ENCODE results near the gene MSH4.
"Not testable (repeated sequence)": the region's sequence is repeated elsewhere in the genome, so short reads cannot be mapped to it uniquely, and the experiment has no call there.

Gene MSH4

DNA sequence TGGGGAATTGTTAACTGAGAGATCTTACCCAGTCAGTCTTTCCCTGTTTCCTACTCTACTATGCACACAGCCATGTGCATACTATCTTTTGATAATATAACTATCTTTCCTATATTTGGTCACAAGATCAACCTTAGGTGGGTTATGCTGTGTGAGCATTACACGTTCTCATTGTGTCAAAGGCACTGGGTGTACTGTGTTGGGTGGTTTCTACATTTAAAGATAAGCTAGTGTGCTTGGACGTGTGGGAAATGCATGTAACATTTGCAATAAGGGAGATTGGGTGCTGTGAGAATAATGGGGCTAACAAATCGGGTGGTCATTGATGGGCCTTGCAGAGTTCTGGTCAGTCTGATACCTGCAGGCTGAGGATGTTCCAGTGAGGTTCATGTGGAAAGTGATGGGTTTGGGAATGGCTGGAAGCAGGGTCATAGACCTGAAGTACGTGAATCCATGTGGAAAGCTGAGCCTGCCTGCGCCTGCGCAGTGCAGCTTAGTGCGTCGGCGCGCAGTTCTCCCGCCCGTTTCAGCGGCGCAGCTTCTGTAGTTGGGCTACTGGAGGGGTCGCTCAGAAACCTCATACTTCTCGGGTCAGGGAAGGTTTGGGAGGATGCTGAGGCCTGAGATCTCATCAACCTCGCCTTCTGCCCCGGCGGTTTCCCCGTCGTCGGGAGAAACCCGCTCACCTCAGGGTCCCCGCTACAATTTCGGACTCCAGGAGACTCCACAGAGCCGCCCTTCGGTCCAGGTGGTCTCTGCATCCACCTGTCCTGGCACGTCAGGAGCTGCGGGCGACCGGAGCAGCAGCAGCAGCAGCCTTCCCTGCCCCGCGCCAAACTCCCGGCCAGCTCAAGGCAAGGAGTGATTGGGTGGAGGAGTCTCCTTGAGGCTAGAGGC is at the start of gene MSH4:
MSH4 (plus strand) TSS at position 507 of the 897 bp plus-strand sequence; CDS start at position 611, 104 bp downstream.
- no peak for DNase-seq (ENCODE audit: low spot score)

DNA sequence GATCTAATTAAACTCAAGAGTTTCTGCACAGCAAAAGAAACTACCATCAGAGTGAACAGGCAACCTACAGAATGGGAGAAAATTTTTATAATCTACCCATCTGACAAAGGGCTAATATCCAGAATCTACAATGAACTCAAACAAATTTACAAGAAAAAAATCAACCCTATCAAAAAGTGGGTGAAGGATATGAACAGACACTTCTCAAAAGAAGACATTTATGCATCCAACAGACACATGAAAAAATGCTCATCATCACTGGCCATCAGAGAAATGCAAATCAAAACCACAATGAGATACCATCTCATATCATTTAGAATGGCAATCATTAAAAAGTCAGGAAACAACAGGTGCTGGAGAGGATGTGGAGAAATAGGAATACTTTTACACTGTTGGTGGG is 39.5 kb upstream of the MSH4 start:
- DNase-seq (ENCODE audit: low spot score), result not testable (repeated sequence)

DNA sequence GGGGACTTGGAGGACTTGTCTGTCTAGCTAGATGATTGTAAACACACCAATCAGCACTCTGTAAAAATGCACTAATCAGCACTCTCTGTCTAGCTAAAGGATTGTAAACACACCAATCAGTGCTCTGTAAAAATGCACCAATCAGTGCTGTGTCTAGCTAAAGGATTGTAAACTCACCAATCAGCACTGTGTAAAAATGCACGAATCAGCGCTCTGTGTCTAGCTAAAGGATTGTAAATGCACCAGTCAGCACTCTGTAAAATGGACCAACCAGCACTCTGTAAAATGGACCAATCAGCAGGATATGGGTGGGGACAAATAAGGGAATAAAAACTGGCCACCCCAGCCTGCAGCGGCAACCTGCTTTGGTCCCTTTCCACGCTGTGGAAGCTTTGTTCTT is 38.1 kb upstream of the MSH4 start:
- DNase-seq (ENCODE audit: low spot score), result not testable (repeated sequence)

DNA sequence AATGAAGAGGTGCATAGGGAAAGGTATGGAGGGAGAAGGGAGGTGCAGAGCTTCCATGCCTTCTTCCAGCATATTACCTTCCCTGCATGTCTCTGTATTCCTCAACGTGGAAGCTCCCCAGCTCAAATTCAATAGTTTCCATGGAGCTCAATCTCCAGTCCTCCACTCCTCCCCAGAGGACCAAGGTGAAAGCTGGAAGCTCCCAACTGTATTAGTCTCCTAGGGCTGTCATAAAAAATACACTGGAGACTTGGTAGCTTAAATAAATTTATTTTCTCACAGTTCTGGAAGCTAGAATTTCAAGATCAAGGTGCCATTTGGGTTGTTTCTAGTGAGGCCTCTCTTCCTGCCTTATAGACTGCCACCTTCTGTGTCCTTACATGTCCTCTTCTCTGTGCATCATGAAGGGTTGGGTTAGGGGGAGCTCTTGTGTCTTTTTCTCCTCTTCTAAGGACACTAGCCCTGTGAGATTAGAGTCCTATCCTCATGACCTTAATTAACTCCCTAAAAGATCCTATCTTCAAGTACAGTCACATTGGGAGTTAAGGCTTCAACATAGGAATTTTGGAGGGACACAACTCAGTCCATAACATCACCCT is 32.5 kb upstream of the MSH4 start:
- no peak for DNase-seq (ENCODE audit: low spot score)

DNA sequence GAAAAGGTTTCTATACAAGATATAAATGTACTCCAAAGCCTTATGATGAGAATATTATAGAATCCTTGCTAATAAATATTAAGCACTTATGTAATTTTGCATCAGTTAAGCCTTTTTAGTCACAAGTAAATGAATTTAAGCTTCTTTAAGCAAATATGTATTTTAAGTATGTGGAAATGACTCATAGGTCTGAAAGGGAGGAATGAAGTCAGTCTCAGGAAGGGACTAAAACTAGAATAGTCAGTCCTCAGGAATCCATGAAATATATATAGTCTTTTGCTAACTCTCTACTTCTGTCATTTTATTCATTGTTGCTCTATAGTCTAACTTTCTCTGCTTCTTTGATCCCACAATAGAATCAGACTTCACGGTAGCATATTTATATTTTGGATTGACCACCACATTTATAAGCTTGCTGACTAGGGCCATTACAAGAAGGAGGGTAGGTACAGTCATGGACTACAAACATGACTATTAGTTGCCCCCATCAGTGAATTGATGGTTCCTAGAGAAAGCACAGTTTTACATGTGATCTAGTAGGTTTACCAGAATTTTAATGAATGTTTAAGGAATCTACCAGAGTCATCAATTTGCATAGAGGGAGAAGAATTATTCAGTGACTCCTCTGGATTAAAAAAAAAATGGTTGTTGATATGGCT is 30.9 kb upstream of the MSH4 start:
- peak; percentile 86 for DNase-seq (ENCODE audit: low spot score)

DNA sequence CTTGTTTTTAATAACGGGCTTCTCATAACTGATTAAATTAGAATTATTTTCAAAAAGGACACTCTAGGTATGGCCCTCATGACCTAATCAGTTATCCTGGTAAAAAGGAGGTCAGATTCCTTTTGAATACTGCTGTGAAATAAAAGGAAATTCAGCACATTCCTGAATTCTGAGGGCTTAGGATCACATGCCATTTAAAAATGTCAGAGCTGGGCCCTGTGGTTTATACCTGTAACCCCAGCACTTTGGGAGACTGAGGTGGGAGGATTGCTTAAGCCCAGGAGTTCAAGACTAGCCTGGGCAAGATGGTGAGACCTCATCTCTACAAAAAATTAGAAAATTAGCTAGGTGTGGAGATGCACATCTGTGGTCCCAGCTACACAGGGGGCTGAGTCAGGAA is 28.7 kb upstream of the MSH4 start:
- no peak for DNase-seq (ENCODE audit: low spot score)

DNA sequence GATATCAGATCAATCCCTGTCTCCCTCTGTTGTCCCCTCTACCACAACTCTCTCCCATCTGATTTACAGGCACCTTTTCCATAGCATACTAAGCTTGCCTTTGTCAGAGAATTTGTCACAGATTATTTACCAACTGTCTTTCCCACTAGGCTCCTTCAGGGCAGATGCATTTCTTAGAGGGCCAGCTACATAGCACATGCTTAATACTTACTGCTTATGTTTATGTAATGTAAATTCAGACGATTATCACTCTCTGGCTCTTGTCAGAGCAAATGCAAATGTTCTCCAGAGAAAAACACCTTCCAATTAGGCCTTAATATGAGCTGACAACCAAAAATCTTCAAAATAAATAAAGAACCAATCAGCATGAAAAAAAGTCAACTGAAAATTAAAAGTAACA is 25.9 kb upstream of the MSH4 start:
- DNase-seq (ENCODE audit: low spot score), result no peak

DNA sequence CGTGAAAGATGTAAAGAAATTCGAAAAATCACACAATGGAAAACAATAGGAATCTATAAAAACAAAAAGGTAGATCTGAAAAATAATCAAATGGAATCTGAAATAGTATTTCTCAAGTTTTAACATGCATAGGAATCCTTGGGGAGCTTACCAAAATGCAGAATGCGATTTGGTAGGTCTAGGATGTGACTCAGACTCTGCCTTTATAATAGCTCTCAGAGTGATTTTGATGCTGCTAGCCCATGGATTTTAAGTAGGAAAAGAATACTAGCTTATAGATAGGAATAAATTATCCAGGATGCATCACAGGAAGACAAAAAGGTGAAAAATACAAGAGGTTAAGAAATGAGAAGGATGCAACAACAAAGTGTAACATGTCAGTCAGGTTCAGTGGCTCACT is 24.7 kb upstream of the MSH4 start:
- DNase-seq (ENCODE audit: low spot score), result no peak

DNA sequence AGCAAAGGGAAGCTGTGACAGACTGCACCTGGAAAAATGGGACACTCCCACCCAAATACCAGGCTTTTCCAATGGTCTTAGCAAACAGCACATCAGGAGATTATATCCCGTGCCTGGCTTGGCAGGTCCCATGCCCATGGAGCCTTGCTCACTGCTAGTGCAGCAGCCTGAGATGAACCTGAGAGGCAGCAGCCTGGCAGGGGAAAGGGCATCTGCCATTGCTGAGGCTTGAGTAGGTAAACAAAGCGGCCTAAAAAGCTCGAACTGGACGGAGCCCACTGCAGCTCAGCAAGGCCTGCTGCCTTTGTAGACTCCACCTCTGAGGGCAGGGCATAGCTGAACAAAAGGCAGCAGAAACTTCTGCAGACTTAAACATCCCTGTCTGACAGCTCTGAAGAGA is 18.9 kb upstream of the MSH4 start:
- not testable (repeated sequence) for DNase-seq (ENCODE audit: low spot score)

DNA sequence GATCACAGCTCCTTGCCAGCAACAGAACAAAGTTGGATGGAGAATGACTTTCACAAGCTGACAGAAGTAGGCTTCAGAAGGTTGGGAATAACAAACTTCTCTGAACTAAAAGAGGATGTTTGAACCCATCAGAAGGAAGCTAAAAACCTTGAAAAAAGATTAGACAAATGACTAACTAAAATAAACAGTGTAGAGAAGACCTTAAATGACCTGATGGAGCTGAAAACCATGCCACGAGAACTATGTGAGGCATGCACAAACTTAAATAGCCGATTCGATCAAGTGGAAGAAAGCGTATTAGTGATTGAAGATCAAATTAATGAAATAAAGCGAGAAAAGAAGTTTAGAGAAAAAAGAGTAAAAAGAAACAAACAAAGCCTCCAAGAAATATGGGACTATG is 18.0 kb upstream of the MSH4 start:
- not testable (repeated sequence) for DNase-seq (ENCODE audit: low spot score)

DNA sequence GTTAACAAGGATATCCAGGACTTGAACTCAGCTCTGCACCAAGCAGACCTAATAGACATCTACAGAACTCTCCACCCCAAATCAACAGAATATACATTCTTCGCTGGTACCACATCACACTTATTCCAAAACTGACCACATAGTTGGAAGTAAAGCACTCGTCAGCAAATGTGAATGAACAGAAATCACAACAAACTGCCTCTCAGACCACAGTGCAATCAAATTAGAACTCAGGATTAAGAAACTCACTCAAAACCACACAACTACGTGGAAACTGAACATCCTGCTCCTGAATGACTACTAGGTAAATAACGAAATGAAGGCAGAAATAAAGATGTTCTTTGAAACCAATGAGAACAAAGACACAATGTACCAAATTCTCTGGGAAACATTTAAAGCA is 16.5 kb upstream of the MSH4 start:
- not testable (repeated sequence) for DNase-seq (ENCODE audit: low spot score)

DNA sequence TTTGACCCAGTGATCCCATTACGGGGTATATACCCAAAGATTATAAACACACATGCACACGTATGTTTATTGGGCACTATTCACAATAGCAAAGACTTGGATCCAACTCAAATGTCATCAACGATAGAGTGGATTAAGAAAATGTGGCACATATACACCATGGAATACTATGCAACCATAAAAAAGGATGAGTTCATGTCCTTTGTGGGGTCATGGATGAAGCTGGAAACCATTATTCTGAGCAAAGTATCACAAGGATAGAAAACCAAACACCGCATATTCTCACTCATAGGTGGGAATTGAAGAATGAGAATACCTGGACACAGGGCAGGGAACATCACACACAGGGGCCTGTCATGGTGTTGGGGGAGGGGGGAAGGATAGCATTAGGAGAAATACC is 12.8 kb upstream of the MSH4 start:
- DNase-seq (ENCODE audit: low spot score), result not testable (repeated sequence)

DNA sequence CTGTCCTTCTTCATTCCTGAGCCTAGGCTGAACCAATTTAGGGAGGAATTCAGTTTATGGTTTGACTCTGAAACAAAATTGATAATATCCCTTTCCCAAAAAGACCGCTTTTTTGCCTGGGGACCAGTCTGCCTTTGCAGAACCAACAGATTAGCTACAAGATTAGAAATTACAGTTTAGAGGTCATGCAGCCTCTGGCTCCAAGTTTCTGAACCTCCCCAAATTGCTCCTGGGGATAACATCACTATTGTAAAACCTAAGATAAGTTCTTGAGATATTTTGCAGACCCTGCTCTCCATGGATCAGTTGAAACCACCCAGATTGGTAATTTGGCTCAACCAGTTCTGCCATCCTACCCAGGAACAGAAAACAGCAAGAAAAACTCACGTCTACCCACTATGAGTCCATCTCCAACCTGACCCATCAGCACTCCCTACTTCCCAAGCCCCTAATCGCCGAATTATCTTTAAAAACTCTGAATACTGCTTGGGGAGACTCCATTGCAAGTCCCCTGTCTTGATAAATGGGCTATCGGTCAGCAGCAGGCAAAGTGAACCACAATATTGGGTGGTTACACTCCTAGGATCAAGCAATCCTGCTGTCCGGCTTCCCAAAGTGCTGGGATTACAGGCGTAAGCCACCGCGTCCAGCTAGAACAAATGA is 11.2 kb upstream of the MSH4 start:
- DNase-seq (ENCODE audit: low spot score), result no peak

DNA sequence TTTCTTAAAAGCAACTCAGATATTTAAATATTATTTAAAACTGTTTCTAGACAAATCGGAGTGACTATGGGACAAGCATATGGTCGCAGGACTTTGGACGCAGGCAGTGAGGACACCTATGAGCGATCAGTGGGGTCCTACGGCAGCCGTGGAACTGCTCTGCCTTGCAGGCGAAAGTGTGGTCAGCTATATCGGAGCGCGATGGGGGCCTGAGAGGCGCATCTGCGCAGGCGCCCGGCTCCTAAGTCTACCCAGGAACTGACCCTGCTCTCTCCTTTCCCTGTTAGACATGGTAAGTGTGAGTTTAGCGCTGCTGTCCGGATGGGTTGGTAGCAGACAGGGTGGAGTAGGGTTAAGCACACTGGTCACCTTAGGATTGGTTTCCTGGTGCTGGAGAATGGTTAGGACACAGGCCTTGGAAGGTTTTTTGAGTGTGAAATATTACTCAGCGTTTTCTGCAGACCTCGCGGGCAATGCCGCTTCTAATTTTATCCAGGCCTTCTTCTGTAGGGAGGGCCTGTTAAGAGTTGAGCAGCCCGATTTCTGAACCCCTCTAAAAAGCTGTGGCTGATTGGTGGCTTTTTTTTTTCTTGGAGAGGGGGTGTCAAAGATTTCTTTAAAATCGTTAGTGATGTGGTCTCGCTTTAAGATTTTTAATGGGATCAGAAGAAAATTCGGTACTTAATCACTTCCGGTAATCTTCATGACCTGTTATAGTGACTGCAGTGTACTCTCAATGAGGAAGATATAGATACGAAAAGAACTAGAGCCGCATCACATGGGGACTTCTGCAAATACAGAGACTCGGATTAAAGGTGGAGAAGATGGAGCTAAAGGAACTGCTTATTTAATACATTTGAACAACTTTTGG is 10.5 kb upstream of the MSH4 start, which contains the start of gene RABGGTB:
RABGGTB (plus strand) TSS at position 274 of the 871 bp plus-strand sequence; CDS start at position 290, 16 bp downstream.
- peak; percentile 98 for DNase-seq (ENCODE audit: low spot score)

DNA sequence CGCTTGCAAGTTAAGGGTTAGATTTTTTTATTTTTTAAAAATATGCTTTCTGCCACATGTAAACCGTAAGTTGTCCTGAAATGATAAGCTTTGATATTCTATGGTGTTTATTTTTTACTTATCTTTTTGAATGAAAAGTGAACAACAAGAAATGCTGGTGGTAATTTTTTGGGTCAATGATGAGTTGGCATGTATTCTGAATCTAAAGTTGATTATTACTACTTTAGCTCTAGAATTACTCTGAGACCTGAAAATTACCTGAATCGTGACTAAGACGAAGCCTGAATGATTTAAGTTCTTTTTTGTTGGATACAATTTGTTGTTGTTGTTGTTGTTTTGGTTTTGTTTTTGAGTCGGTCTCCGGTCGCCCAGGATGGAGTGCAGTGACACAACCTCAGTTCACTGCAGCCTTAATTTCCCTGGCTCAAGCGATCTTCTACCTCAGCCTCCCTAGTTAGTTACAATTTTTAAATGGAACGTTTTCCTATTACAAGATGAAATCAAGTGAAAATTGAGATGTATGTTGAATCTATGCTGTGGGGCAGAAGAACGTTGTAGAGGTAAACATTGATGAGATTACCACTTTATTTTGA is 9.7 kb upstream of the MSH4 start:
- peak; percentile 33 for DNase-seq (ENCODE audit: low spot score)

DNA sequence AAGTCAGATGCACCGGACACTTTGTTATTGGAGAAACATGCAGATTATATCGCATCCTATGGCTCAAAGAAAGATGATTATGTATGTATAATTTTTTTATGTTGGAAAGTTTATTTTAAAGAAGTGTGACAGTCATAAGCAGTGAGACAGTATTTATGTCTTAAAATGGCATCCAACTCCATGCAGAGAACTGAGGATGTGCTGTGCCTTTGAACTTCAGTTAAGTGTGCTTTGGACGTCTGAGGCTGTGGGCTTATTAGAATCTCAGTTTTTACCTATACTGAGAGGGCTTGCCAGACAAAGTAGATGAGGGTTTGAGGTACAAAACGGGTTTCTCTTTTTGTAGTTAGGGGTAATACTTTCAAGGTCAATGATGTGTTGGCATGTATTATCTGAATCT is 9.2 kb upstream of the MSH4 start:
- DNase-seq (ENCODE audit: low spot score), result no peak

DNA sequence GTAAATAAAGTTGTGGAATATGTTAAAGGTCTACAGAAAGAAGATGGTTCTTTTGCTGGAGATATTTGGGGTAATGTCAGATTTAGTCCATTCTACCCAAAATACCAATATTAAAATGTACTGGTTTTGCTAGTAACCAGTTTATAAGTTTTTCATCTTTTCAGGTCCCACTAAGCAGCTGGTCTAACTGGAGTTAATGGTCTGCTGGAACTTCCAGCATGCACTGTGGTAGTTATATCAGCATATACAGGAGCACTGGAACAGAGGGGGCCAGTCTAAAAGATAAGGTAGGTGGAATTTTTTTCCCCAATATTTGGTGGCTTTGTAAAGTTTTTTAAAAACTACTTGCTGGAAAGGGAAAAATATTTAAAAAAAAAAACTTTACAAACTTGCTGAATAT is 6.7 kb upstream of the MSH4 start:
- no peak for DNase-seq (ENCODE audit: low spot score)

DNA sequence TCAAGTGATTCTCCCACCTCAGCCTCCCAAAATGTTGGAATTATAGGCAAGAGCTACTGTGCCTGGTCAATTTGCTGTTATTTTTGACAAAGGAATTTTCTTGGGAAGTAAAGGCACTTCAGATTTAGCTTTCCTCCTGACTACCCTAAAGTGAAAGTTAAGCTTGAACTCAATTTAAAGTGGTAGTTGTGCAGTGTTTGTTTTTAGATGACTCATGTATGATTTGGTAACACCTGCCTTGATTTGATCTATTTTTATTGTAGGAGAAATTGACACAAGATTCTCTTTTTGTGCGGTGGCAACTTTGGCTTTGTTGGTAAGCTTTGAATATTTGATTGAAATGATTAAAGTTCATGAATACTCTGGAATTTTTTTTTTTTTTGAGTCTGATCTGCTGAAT is 5.7 kb upstream of the MSH4 start:
- peak; percentile 66 for DNase-seq (ENCODE audit: low spot score)

DNA sequence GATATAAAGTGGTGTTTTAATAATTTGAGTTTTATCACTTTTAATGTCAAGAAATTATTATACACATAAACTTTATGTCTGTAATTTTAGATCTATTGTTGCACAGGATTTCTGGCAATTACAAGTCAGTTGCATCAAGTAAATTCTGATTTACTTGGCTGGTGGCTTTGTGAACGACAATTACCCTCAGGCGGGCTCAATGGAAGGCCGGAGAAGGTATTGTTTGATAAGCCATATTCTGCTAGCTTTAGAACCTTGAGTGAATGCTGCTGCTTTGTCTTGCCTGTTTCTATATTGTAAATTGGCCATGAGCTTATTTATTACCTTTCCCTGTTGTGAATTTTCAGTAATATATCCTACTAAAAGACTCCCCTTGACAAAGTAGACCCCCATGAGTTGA is 4.6 kb upstream of the MSH4 start:
- no peak for DNase-seq (ENCODE audit: low spot score)

DNA sequence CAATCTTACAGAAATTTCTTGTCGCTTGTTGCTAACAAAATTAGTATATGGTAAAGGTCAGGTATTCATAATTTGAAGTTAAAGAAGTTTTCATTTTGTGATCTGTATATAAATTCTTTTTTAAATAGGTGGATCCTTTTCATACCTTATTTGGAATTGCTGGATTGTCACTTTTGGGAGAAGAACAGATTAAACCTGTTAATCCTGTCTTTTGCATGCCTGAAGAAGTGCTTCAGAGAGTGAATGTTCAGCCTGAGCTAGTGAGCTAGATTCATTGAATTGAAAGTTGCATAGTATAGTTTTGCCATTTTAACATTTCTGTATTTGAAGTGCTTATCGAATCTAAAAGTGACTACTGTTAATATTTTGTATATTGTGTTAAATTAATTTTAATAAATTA is 2.3 kb upstream of the MSH4 start:
- DNase-seq (ENCODE audit: low spot score), result no peak

DNA sequence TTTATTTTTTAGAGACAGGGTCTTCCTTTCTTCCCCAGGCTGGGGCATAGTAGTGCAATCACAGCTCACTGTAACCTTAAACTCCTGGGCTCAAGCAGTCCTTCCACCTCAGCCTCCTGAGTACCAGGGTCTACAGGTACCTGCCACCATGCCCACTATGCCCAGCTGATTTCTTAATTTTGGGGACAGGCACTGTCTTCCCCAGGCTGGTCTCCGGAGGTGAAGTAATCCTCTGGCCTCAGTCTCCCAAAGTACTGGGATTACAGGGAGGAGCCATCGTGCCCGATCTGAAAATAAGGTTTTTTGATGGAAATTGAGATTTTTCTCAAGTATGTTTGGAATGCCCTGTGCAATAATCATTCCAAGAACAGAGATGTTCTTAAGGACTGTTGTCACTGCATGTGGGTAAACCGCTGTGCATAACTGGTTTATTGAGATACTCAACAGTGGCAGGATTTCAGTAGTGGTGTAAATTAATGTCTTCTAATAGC is 934 bp upstream of the MSH4 start:
- no peak for DNase-seq (ENCODE audit: low spot score)

Data from RKO (cell line).